Duodenal mucosa (tissue), 2 donors: ENCODE measurements around the gene LRP4.
"Not testable (repeated sequence)": the region's sequence is repeated elsewhere in the genome, so short reads cannot be mapped to it uniquely, and the experiment has no call there.

Experiments
- H3K27ac ChIP-seq: one replicate; pipeline ENCODE4 v1.7.0; 2013; ENCODE audit warnings: low read depth, low read length
- H3K27me3 ChIP-seq, 2 donors: one replicate each; pipeline ENCODE4 v1.7.0; 2013; ENCODE audit warnings: low read length in 2 of 2, control low read depth in 1 of 2; ENCODE audit not compliant: insufficient read depth in 2 of 2, control insufficient read depth in 1 of 2
- H3K36me3 ChIP-seq, 2 donors: one replicate each; pipeline ENCODE4 v1.7.0; 2013; ENCODE audit warnings: low read length in 2 of 2, control low read depth in 1 of 2; ENCODE audit not compliant: insufficient read depth in 2 of 2, control insufficient read depth in 1 of 2
- H3K4me1 ChIP-seq, 2 donors: one replicate each; pipeline ENCODE4 v1.7.0; 2013; ENCODE audit warnings: low read length in 2 of 2, control low read depth in 1 of 2; ENCODE audit not compliant: insufficient read depth in 2 of 2, control insufficient read depth in 1 of 2
- H3K4me3 ChIP-seq, 2 donors: one replicate each; pipeline ENCODE4 v1.7.0; 2013; ENCODE audit warnings: low read length in 2 of 2, low read depth in 1 of 2
- H3K9ac ChIP-seq, 2 donors: one replicate each; pipeline ENCODE4 v1.7.0; 2013; ENCODE audit warnings: low read length in 2 of 2, low read depth in 1 of 2
- H3K9me3 ChIP-seq, 2 donors: one replicate each; pipeline ENCODE4 v1.7.0; 2013; ENCODE audit warnings: low read length in 2 of 2, control low read depth in 1 of 2; ENCODE audit not compliant: control insufficient read depth in 1 of 2

Gene LRP4

DNA sequence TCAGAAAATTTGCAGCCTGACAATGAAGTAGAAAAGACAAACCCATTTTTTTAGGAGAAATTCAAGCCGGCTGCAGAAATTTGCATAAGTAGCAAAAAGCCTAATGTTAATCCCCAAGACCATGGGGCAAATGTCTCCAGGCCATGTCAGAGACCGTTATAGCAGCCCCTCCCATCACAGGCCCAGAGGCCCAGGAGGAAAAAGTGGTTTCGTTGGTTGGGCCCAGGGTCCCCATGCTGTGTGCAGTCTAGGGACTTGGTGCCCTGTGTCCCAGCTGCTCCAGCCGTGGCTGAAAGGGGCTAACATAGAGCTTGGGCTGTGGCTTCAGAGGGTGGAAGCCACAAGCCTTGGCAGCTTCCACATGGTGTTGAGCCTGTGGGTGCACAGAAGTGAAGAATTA, 9.6 kb upstream of the LRP4 start:
- not testable (repeated sequence) for H3K9me3 ChIP-seq, H3K36me3 ChIP-seq, H3K27ac ChIP-seq, H3K9ac ChIP-seq, H3K4me3 ChIP-seq, H3K27me3 ChIP-seq
- H3K4me1 ChIP-seq: peaks cover 10 to 17% of the 10 kb centered on the region in 2 donors

DNA sequence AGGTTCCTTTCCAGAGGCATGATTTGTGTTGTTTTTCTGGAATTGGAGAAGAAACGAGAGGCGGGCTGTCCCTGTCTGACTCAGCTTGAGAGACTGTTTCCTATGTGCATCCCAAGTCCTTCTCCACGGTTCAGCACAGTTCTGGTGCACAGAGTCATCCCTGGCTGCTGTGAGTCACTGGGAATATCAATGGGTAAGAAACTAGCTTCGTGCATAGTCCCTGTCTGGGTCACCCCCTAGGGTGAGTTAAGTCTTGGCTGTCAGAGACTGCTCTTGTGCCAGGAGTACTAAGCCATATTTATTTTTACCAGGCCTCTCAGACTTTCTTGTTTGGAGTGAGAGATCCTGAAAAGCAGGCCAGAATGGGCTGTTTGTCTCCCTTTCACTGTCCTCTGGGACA, 2.4 kb upstream of the LRP4 start:
- no peak overlapping the region for H3K4me3 ChIP-seq
- H3K4me1 ChIP-seq: peaks cover 18 to 20% of the 10 kb centered on the region in 2 donors
- H3K27ac ChIP-seq: no peak overlapping the region
- H3K9ac ChIP-seq: no peak overlapping the region
- H3K36me3 ChIP-seq: no peaks in the 10 kb centered on the region
- H3K9me3 ChIP-seq: no peaks in the 10 kb centered on the region
- H3K27me3 ChIP-seq: no peaks in the 10 kb centered on the region

DNA sequence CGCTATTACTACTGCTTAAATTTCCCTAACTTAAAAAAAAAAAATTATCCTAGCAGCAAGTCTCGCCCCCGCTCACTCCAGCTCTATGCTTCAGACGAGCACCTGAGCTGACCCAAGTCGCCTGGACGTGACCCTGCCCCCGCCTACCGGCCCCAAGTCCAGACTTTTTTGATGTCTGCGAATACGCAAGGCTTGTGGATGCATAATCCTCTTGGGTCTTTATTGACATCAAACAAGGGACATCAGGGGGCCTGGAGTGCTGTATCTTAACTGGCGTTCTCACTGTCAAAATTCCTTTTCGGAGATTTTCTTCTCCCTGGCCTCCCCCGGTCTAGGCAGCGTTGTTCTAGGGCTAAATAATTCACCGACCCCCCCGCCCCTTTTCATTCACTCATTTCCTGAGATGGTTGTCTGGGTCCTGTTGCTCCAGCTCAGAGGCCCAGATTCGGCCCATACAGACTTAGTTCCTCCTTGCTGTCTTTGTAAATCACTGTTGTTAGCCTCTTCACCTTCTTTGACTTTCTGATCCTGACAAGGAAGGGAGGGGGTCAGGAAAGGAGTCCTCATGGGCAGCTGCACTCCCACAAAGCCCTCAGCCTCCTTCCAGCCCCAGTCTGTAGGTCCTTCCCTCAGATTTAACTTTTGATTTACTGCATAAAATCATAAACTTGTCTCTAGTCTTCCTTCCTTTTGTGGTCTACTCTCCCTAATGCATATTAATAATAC, 601 bp upstream of the LRP4 start:
- no peaks in the 10 kb centered on the region for H3K36me3 ChIP-seq
- H3K27ac ChIP-seq: no peak overlapping the region
- H3K4me3 ChIP-seq: peak overlapping the region; percentile 24 to 50
- peaks cover 21 to 29% of the 10 kb centered on the region in 2 donors for H3K4me1 ChIP-seq
- no peak overlapping the region for H3K9ac ChIP-seq
- no peaks in the 10 kb centered on the region for H3K27me3 ChIP-seq
- no peaks in the 10 kb centered on the region for H3K9me3 ChIP-seq

DNA sequence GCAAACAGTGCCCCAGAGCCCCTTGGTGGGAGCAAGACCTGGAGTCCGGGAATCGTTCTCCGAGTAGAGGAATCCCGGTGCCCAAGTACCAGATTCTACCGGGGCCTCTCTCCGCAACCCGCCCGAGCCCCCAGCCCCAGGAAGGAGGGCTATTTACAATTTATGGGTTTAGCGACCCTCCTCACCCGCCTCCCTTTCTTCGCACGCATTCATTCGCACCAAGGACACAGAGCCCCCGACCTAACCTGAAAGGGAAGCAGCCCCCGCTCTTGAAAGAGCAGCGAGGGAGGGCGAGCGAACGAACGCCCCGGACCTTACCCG, 628 bp downstream of the LRP4 start:
- H3K27ac ChIP-seq: no peak overlapping the region
- peak overlapping the region; percentile 76 to 86 for H3K4me3 ChIP-seq
- H3K9ac ChIP-seq: peak overlapping the region; percentile 66 to 67
- peaks cover 3% of the 10 kb centered on the region in 2 donors for H3K27me3 ChIP-seq
- no peaks in the 10 kb centered on the region for H3K9me3 ChIP-seq
- peaks cover 28 to 32% of the 10 kb centered on the region in 2 donors for H3K4me1 ChIP-seq
- no peaks in the 10 kb centered on the region for H3K36me3 ChIP-seq

DNA sequence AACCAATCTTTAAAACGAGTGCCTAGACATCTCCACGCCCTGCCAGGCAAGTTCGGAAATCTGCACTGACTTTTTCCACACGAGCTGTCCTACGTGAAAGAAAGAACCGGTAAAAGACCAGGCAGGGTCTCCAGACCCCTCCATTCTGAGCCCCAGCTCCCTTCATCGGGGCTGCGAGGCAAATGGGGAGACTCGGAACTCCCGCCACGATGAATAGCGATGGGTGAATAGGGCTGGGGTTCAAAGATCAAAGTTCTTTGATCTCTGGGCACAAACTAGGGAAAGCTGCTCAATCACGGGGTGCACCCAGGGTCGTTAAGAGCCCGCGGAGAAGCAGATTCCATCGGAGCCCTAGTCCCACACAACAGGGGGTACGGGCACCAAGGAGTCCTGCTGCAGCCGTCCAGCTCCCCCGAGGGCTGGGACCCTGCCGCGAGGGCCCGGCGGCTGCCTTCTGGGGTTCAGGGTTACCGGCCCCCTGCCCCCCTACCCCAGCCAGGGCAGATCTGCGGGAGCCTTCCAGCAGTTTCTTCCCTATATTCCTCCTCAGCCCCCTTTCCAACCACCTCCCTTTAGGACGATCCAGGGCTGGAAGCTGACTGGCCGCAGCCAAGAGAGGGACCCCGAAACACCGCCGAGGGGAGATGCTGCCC, 1.1 kb downstream of the LRP4 start:
- peaks cover 33 to 36% of the 10 kb centered on the region in 2 donors for H3K4me1 ChIP-seq
- no peak overlapping the region for H3K27ac ChIP-seq
- H3K27me3 ChIP-seq: peaks cover 3 to 7% of the 10 kb centered on the region in 2 donors
- H3K4me3 ChIP-seq: peak overlapping the region; percentile 76 to 86
- no peaks in the 10 kb centered on the region for H3K36me3 ChIP-seq
- peak overlapping the region; percentile 66 to 67 for H3K9ac ChIP-seq
- H3K9me3 ChIP-seq: no peaks in the 10 kb centered on the region

DNA sequence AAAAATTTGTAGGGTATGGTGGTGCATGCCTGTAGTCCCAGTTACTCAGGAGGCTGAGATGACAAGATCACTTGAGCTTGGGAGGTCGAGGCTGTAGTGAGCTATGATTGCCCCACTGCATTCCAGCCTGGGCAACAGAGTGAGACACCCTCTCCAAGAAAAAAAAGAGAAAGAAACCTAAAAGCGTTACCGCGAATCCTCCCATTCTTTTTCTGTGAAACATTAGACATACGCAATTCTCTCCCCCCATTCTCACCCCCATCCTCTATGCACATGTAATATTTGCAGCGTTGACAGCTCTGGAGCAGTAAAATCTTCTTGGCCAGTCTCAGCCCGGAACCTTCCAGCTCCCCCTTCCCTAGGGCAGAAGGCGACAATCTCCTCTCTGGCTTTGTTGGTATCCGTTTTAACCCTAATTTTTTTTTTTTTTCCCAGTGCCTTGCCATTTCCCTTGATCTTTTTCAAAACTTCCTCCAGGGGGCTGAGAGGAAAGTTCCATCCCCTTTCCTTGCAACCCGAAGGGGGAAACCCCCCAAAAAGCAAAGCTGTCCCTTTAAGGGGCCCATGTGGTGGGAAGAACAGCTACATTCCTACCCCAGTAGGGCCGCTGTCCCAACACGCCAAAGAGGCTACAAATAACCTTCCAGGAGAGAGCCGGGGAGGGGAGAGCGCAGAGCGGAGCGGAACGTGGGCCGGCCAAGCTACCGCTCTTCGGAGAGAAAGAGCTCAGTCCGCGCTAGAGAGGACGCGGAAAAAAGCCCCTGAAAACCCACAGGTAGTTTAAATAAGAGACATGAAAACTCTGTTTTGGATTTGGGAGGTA, 1.9 kb downstream of the LRP4 start:
- H3K36me3 ChIP-seq: no peaks in the 10 kb centered on the region
- no peak overlapping the region for H3K27ac ChIP-seq
- H3K9ac ChIP-seq: peak overlapping the region; percentile 66 to 67
- H3K4me3 ChIP-seq: peak overlapping the region; percentile 76 to 86
- H3K9me3 ChIP-seq: no peaks in the 10 kb centered on the region
- peaks cover 3 to 7% of the 10 kb centered on the region in 2 donors for H3K27me3 ChIP-seq
- peaks cover 33 to 36% of the 10 kb centered on the region in 2 donors for H3K4me1 ChIP-seq

DNA sequence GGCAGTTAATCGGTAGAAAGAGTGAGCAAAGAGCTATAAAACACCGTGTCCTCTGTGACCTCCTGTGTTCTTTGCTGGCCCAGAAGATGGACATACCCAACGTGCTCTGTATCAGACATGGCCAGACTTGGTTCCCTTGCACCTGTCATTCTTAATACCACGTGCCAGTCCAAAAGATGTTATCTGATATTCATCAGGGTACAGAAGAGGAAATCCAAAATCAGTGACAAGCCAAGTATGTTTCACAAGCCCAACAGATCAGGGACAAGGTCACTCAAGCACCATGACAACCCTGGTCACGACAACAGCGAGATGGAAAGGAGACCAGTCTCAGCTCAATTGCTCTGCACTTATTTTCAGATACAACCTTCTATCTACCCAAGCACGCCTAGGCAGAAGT, 3.4 kb downstream of the LRP4 start:
- no peak overlapping the region for H3K9ac ChIP-seq
- no peak overlapping the region for H3K27ac ChIP-seq
- peaks cover 33 to 35% of the 10 kb centered on the region in 2 donors for H3K4me1 ChIP-seq

DNA sequence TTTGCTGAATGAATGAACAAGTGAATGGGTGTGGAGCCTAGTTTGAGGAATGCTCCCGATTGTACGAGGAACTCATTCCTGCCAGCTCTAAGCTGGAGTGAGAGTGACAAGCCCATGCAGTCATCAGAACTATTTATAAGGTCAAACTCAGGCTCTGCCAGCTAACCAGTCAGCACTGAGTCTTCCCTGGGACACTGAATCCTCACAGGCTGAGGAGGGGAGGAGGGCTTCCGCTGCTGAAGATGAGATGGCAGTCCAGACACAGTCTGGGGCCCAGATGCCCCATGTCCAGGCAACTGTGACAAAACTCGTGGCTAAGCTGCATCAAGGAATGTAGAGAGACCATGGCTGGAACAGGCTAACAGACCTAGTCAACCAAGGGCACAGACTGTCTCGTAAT, 4.0 kb downstream of the LRP4 start:
- Histone ChIP-seq H3K4me1 (peaks cover 31 to 33% of the 10 kb centered on the region in 2 donors), H3K27ac (no peak overlapping the region), H3K9me3 (no peaks in the 10 kb centered on the region), H3K36me3 (no peaks in the 10 kb centered on the region), H3K27me3 (peaks cover 3 to 7% of the 10 kb centered on the region in 2 donors), H3K4me3 (no peak overlapping the region), H3K9ac (peak overlapping the region in 1 of 2 donors; percentile 32)

More for the DNA sequence above, 3.4 kb downstream of the LRP4 start:
- Histone ChIP-seq H3K36me3 (no peaks in the 10 kb centered on the region), H3K4me3 (no peak overlapping the region), H3K27me3 (peaks cover 3 to 7% of the 10 kb centered on the region in 2 donors), H3K9me3 (no peaks in the 10 kb centered on the region)

DNA sequence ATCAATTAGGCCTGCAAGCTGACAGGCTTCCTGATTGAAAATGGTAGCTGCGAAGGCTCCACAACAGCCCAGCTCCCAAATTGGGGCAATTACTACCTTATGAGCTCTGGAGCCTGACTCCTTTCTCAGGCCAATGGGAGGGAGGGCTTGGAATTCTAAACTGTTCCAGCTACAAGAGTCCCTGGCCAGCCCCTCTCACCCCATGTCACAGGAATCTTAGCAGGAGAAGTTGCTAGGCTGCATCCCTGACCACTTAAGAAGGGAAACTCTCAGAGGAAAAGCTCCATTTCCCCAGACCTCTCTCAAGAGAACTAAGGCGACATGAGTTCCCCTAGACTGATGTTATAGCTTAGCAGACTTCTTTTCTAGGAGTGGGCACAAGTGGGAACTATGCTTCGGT, 4.9 kb downstream of the LRP4 start:
- Histone ChIP-seq H3K27me3 (peaks cover 3 to 7% of the 10 kb centered on the region in 2 donors), H3K4me3 (no peak overlapping the region), H3K27ac (no peak overlapping the region), H3K9ac (no peak overlapping the region), H3K36me3 (no peaks in the 10 kb centered on the region), H3K9me3 (no peaks in the 10 kb centered on the region), H3K4me1 (peaks cover 25 to 27% of the 10 kb centered on the region in 2 donors)
